IPS-18c (cell line): ENCODE measurements around the gene RASIP1.
"Not testable (repeated sequence)": the region's sequence is repeated elsewhere in the genome, so short reads cannot be mapped to it uniquely, and the experiment has no call there.

Source experiments
- H3K4me3 ChIP-seq: 2 replicates; pipeline ENCODE4 v1.7.0; 2013; ENCODE audit warnings: low read depth, mild to moderate bottlenecking, low read length, moderate library complexity; ENCODE audit not compliant: insufficient read depth
- H3K9me3 ChIP-seq: one replicate; pipeline ENCODE4 v1.6.1; 2013; ENCODE audit warnings: mild to moderate bottlenecking, low read length, moderate library complexity; ENCODE audit not compliant: control insufficient read depth, insufficient read depth

Gene RASIP1

GRCh38 chr19:48719263-48720171, 20.9 kb downstream of the RASIP1 start, which contains the start of gene MAMSTR:
Gene MAMSTR (minus strand): TSS chr19:48719725. CDS start chr19:48719031, 694 bp downstream.
- Histone ChIP-seq H3K9me3 (peaks cover 2% of the 10 kb centered on the region), H3K4me3 (peak within 1 kb of the TSS; percentile 26)

GRCh38 chr19:48718711-48719231, 21.6 kb downstream of the RASIP1 start:
- Histone ChIP-seq H3K9me3 (peaks cover 2% of the 10 kb centered on the region), H3K4me3 (no peak overlapping the region)

- H3K4me3 ChIP-seq, H3K9me3 ChIP-seq: not testable (repeated sequence)
Measured at GRCh38 chr19:48718106-48718505, 22.3 kb downstream of the RASIP1 start.

GRCh38 chr19:48716562-48717291, 23.7 kb downstream of the RASIP1 start:
- Histone ChIP-seq H3K4me3 (peak overlapping the region; percentile 28; the same call in 1 of the 2 replicates), H3K9me3 (peaks cover 2% of the 10 kb centered on the region)

DNA sequence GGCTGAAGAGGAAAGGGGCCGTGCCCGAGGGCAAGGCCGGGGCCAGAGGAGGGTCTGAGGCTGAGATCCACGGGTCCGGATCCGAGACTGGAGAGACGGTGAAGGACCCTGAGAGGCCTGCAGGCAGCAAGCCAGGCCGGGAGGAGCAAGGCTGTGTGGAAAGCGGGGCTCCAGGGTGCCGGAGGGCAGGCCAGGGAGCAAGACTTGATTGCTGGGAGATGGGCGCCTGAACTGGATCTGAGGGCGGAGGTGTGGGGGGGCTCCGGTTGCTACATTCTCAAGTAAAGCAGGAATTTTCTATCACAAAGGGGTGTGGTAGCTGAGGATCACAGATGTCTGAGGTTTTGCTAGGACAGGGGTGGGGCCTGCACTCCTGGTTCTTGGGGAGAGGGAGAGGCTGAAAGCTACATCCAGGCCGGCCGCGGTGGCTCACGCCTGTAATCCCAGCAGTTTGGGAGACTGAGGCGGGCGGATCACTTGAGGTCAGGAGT, 24.7 kb downstream of the RASIP1 start:
- peaks cover 2% of the 10 kb centered on the region for H3K9me3 ChIP-seq
- H3K4me3 ChIP-seq, result no peak overlapping the region

GRCh38 chr19:48714759-48715675, 25.4 kb downstream of the RASIP1 start:
- Histone ChIP-seq H3K4me3 (peak overlapping the region; percentile 95), H3K9me3 (peaks cover 2% of the 10 kb centered on the region)

- H3K9me3 ChIP-seq, result peaks cover 2% of the 10 kb centered on the region
- H3K4me3 ChIP-seq, result peak overlapping the region; percentile 95
Measured at GRCh38 chr19:48713864-48714755, 26.3 kb downstream of the RASIP1 start.

- no peaks in the 10 kb centered on the region for H3K9me3 ChIP-seq
- H3K4me3 ChIP-seq, result peak overlapping the region; percentile 95
Measured at GRCh38 chr19:48713041-48713863, 27.2 kb downstream of the RASIP1 start.

GRCh38 chr19:48711106-48711662, 29.2 kb downstream of the RASIP1 start:
- no peak overlapping the region for H3K4me3 ChIP-seq
- H3K9me3 ChIP-seq, result no peaks in the 10 kb centered on the region

DNA sequence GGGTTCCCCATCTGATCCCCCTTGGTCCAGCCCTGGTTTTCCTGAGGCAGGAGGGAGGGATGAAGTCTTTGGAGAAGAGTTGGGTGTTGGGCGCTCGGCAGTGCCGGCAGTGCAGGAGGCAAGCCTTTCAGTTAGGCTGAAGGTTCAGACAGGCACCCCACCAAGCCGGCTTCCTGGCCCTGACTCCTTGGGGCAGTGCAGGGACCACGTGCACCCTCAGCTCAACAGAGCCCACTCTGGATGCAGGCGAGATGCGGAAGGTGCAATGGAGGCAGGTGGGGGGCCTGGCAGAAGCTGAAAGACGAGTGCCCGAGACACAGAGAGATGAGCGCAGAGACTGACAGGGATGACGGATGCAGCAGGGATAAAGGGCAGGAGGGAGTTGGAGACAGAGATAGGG, 31.9 kb downstream of the RASIP1 start:
- Histone ChIP-seq H3K4me3 (no peak overlapping the region), H3K9me3 (no peaks in the 10 kb centered on the region)

GRCh38 chr19:48705431-48705830, 35.0 kb downstream of the RASIP1 start:
- no peak overlapping the region for H3K4me3 ChIP-seq
- H3K9me3 ChIP-seq, result no peaks in the 10 kb centered on the region

DNA sequence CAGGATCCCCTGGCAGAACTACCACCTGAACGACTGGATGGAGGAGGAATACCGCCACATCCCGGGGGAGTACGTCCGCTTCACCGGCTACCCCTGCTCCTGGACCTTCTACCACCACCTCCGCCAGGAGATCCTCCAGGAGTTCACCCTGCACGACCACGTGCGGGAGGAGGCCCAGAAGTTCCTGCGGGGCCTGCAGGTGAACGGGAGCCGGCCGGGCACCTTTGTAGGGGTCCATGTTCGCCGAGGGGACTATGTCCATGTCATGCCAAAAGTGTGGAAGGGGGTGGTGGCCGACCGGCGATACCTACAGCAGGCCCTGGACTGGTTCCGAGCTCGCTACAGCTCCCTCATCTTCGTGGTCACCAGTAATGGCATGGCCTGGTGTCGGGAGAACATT, 37.1 kb downstream of the RASIP1 start:
- no peak overlapping the region for H3K4me3 ChIP-seq
- no peaks in the 10 kb centered on the region for H3K9me3 ChIP-seq

DNA sequence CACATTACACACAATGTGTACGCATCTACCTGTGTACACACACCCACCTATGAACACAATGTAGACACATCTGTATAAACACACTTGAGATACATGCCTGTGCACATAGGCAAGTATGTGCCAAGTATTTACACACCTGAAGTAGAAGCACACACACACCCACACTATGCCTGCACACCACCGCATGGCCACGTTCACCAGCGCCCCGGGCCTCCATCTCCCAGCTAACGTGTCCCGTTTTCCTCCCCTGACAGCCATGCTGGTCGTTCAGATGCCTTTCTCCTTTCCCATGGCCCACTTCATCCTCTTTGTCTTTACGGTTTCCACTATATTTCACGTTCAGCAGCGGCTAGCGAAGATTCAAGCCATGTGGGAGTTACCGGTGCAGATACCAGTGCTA, 37.7 kb downstream of the RASIP1 start:
- Histone ChIP-seq H3K4me3 (no peak overlapping the region), H3K9me3 (no peaks in the 10 kb centered on the region)

DNA sequence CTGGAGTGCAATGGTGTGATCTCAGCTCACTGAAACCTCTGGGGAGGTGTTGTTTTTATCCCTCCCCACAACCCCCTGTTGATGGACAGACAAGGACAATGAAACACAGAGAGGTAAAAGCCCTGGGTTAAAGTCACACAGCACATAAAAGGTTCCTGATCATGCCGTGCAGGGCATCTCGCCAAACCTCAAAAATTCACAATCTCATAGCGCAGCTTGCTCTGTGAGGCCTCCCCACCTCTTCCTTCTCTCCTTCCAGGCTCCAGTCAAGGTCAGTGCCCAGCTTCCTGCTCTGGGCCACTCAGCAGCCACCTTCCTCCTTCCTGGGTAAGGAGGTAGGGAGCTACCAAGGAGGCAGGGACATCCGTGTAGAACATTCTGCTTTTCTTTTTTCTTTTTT, 42.4 kb downstream of the RASIP1 start:
- no peak overlapping the region for H3K4me3 ChIP-seq
- no peaks in the 10 kb centered on the region for H3K9me3 ChIP-seq
